GM12878 (cell line): ENCODE data around the gene HIC1. TPM values are rescaled to one million over a fixed set of nuclear protein-coding genes. Genes with fewer than 3 reads are reported as not detected.

Experiments used
- ATAC-seq: fragments of 200-7000 bp; cut with Tn5 transposase; 3 replicates; pipeline ENCODE4 v1.9.1; 2020; ENCODE audit warnings: mild to moderate bottlenecking, moderate library complexity
- BruUV-seq: library from RNA; stranded (reverse); fragments of 400-500 nt; replicated peaks from 2 replicates; lab custom pipeline; 2021; lab: Mats Ljungman, UMichigan
- CTCF ChIA-PET: fragments of 300-600 bp; sonication (Branson Sonifier 250); formaldehyde crosslinking; extraction: SDS; loops from one replicate; lab custom pipeline; 2021; ENCODE audit warnings: inconsistent platforms; lab: Yijun Ruan, JAX
- POLR2A ChIA-PET: fragments of 350-600 bp; formaldehyde crosslinking; extraction: SDS; loops from one replicate; lab custom pipeline; 2021; ENCODE audit warnings: inconsistent platforms; lab: Charles Lee
- RAD21 ChIA-PET: fragments of 300-600 bp; sonication (Branson Sonifier 250); formaldehyde crosslinking; loops from one replicate; lab custom pipeline; 2023; ENCODE audit warnings: antibody characterized with exemption; ENCODE audit not compliant: unreplicated experiment; lab: Charles Lee
- SMC1A ChIA-PET: fragments of 300-600 bp; sonication (Branson Sonifier 250); formaldehyde crosslinking; loops from one replicate; lab custom pipeline; 2023; ENCODE audit not compliant: unreplicated experiment, uncharacterized antibody; lab: Charles Lee
- DNase-seq: peaks from one replicate; pipeline ENCODE4 v3.0.0-alpha.2; 2011; ENCODE audit warnings: low read depth, low spot score
- FAIRE-seq: peaks from 3 replicates; lab custom pipeline; 2011; peaks lifted over from hg19 to GRCh38; lab: Jason Lieb, UNC
- H2AFZ ChIP-seq: 2 replicates; pipeline ENCODE4 v1.6.0; 2011; ENCODE audit warnings: low read depth, low read length, control low read depth; ENCODE audit not compliant: control insufficient read depth
- H3K27ac ChIP-seq: 2 replicates; pipeline ENCODE4 v1.5.1; 2011; ENCODE audit warnings: control low read depth; ENCODE audit not compliant: control insufficient read depth, insufficient read depth
- H3K27me3 ChIP-seq, 2 experiments: replicated peaks in 1 of 2; 2 replicates each; pipeline versions ENCODE4 v1.6.0 to v1.6.1; 2011; ENCODE audit warnings: low read length in 1 of 2; ENCODE audit not compliant: control insufficient read depth in 2 of 2, insufficient read depth in 2 of 2
- H3K36me3 ChIP-seq, 2 experiments: 2 replicates each; pipeline ENCODE4 v1.5.1; 2011; ENCODE audit warnings: low read length in 1 of 2; ENCODE audit not compliant: control insufficient read depth in 2 of 2, insufficient read depth in 2 of 2
- H3K4me1 ChIP-seq: 2 replicates; pipeline ENCODE4 v1.6.1; 2011; ENCODE audit warnings: mild to moderate bottlenecking, low read length, moderate library complexity, mixed read lengths; ENCODE audit not compliant: control insufficient read depth, insufficient read depth
- H3K4me2 ChIP-seq: 2 replicates; pipeline ENCODE4 v1.6.0; 2011; ENCODE audit warnings: control low read depth; ENCODE audit not compliant: control insufficient read depth, insufficient read depth
- H3K4me3 ChIP-seq: fragments of 200-600 bp; sonication (generic); 2 replicates; pipeline ENCODE4 v1.5.1; 2016
- H3K79me2 ChIP-seq: 2 replicates; pipeline ENCODE4 v1.6.0; 2011; ENCODE audit warnings: low read length; ENCODE audit not compliant: control insufficient read depth, insufficient read depth
- H3K9ac ChIP-seq: 2 replicates; pipeline ENCODE4 v1.8.0; 2011; ENCODE audit warnings: low read length, control low read depth, mixed read lengths; ENCODE audit not compliant: control insufficient read depth, insufficient read depth
- H3K9me3 ChIP-seq: replicated peaks from 3 replicates; pipeline ENCODE4 v1.5.1; 2011; ENCODE audit warnings: mild to moderate bottlenecking, low read length; ENCODE audit not compliant: control insufficient read depth, insufficient read depth
- H4K20me1 ChIP-seq: 2 replicates; pipeline ENCODE4 v1.6.0; 2011; ENCODE audit not compliant: control insufficient read depth, insufficient read depth
- E2F4 ChIP-seq: IDR thresholded peaks from 2 replicates; pipeline ENCODE4 v1.6.1; 2012; ENCODE audit warnings: low read depth, low read length, improper control_type of control experiment
- ETV6 ChIP-seq, 2 experiments: fragments of 450-650 bp in 1 of 2; IDR thresholded peaks in 1 of 2; conservative IDR thresholded peaks in 1 of 2; 2 replicates each; pipeline ENCODE4 v1.6.1; 2014; ENCODE audit warnings: antibody characterized with exemption in 1 of 2, borderline replicate concordance in 1 of 2, low read depth in 1 of 2, mild to moderate bottlenecking in 1 of 2, moderate library complexity in 1 of 2
- GABPA ChIP-seq: IDR thresholded peaks from 2 replicates; pipeline ENCODE4 v1.6.1; 2014; ENCODE audit warnings: antibody characterized with exemption, low read depth, mild to moderate bottlenecking, inconsistent platforms
- HDAC6 ChIP-seq: fragments of 200-600 bp; sonication (generic); IDR thresholded peaks from one replicate; pipeline ENCODE4 v1.8.0; 2017; ENCODE audit warnings: antibody characterized with exemption; ENCODE audit not compliant: unreplicated experiment
- NR2C2 ChIP-seq: IDR thresholded peaks from 2 replicates; pipeline ENCODE4 v1.6.1; 2011; ENCODE audit warnings: borderline replicate concordance, low read depth; ENCODE audit not compliant: control insufficient read depth, insufficient read length
- NR2F1 ChIP-seq: fragments of 450-650 bp; conservative IDR thresholded peaks from 2 replicates; pipeline ENCODE4 v1.6.1; 2017; ENCODE audit warnings: mild to moderate bottlenecking
- POLR2A ChIP-seq: IDR thresholded peaks from 2 replicates; pipeline ENCODE4 v1.6.1; 2011; ENCODE audit warnings: low read depth, mild to moderate bottlenecking, low read length
- POU2F2 ChIP-seq: IDR thresholded peaks from 3 replicates; pipeline ENCODE4 v1.6.1; 2011; ENCODE audit warnings: low read depth, mild to moderate bottlenecking, low read length, borderline replicate concordance
- SREBF1 ChIP-seq: IDR thresholded peaks from 2 replicates; pipeline ENCODE4 v1.6.1; 2012; ENCODE audit warnings: mild to moderate bottlenecking, low read length
- SUZ12 ChIP-seq: fragments of 200-600 bp; sonication (generic); IDR thresholded peaks from one replicate; pipeline ENCODE4 v1.6.1; 2018; ENCODE audit warnings: antibody characterized with exemption, mild to moderate bottlenecking; ENCODE audit not compliant: unreplicated experiment
- TAF1 ChIP-seq: IDR thresholded peaks from 2 replicates; pipeline ENCODE4 v1.6.1; 2011; ENCODE audit warnings: mild to moderate bottlenecking, low read depth, low read length, borderline replicate concordance
- YBX1 ChIP-seq: fragments of 450-650 bp; IDR thresholded peaks from 2 replicates; pipeline ENCODE4 v1.6.1; 2016; ENCODE audit warnings: antibody characterized with exemption
- ZBTB33 ChIP-seq: fragments of 450-650 bp; IDR thresholded peaks from 2 replicates; pipeline ENCODE4 v1.6.1; 2017; ENCODE audit warnings: mild to moderate bottlenecking
- ZNF207 ChIP-seq: fragments of 450-650 bp; IDR thresholded peaks from 2 replicates; pipeline ENCODE4 v1.6.1; 2014; ENCODE audit warnings: antibody characterized with exemption, mild to moderate bottlenecking, borderline replicate concordance
- WGBS: methylation state at CpG from one replicate; pipeline ENCODE4 v1.1.6; 2016; ENCODE audit warnings: low lambda C conversion rate; ENCODE audit not compliant: insufficient replicate concordance, insufficient coverage; ENCODE audit errors: missing lambda C conversion rate; 5-methylcytosine and 5-hydroxymethylcytosine counted together
- in situ Hi-C: fragments of 300-500 bp; cut with MboI; formaldehyde crosslinking; loops from 9 replicates; pipeline ENCODE4 v1.14.3; 2018; ENCODE audit warnings: mixed read lengths
- intact Hi-C: fragments of 100-400 bp; cut with micrococcal nuclease; formaldehyde crosslinking; loops from one replicate; pipeline ENCODE4 v1.14.2; 2022; ENCODE audit not compliant: unreplicated experiment
- polyA plus RNA-seq, 11 experiments: library from polyadenylated mRNA; depleted of rRNA in 4 of 11; unstranded in 6 of 11; stranded (reverse) in 5 of 11; fragments of >200 nt; fragmentation: Nextera tagmentation in 4 of 11; fragmentation: Illumina TruSeq in 1 of 11; extraction: Ambion mirVana in 4 of 11; extraction: Trizol in 1 of 11; gene quantifications; 1 replicate in 1 of 11; 2 replicates in 10 of 11; pipeline versions ENCODE4 v1.2.1 to v1.2.3, GENCODE V29; 2011 to 2016; ENCODE audit warnings: inconsistent platforms in 2 of 11, missing spikeins in 2 of 11, low read depth in 1 of 11
- total RNA-seq, 4 experiments: library from RNA; depleted of rRNA in 3 of 4; stranded (reverse); fragments of >200 nt in 3 of 4; fragmentation: Illumina TruSeq in 1 of 4; extraction: Trizol in 1 of 4; gene quantifications; 2 replicates each; pipeline versions ENCODE4 v1.2.1 to v1.2.3, GENCODE V29; 2013 to 2021

HIC1 gene
- total and polyA plus RNA-seq, 10 of the 15 experiments (the other 5 are each of a cell fraction or from before 2014, with no cell fraction given) = 0.11 to 61.1 (median 4.9) TPM

GRCh38 chr17:2095536-2095910, 40.6 kb downstream of the HIC1 start:
- DNase-seq (no peak), FAIRE-seq (no peak), ATAC-seq (no peak)
- in situ Hi-C loops (no loop called here), intact Hi-C loops (no loop called here)
- Histone ChIP-seq H3K27ac (no peak overlapping the region), H3K79me2 (peaks cover 7% of the 10 kb centered on the region), H3K9ac (no peak overlapping the region), H3K4me3 (no peak overlapping the region), H3K36me3 (peaks cover 2% of the 10 kb centered on the region in 2 experiments; a peak in 1 of 4 replicates), H3K4me2 (0 out of 2 replicates have a peak overlapping the region, but pooled peaks have one; percentile 5), H4K20me1 (no peaks in the 10 kb centered on the region), H3K27me3 (no peaks in the 10 kb centered on the region), H3K4me1 (peaks cover 24% of the 10 kb centered on the region), H2AFZ (no peak overlapping the region), H3K9me3 (no peaks in the 10 kb centered on the region)
- WGBS = 96% methylated on average over 10 of the region's 10 CpGs
- ChIA-PET POLR2A (interaction anchor here (1.0 to 2.0 kb wide), 5 partner anchors 9 to 148 kb away, joined by 3 to 7 read pairs (median 4); no protein-coding TSS in a partner anchor), SMC1A (interaction anchor here (0.6 to 4.3 kb wide), 10 partner anchors 31 to 157 kb away, joined by 3 to 39 read pairs (median 4); no protein-coding TSS in a partner anchor), CTCF (interaction anchor here (0.6 to 11.4 kb wide), 11 partner anchors 27 to 187 kb away, joined by 3 to 126 read pairs (median 8); partner anchors contain the start of gene HIC1), RAD21 (interaction anchor here (0.9 to 4.7 kb wide), 10 partner anchors 11 to 165 kb away, joined by 3 to 41 read pairs (median 6); partner anchors contain the start of gene HIC1)
- no TSS peak for BruUV-seq
- no peak for TF ChIP-seq E2F4
- no peak for TF ChIP-seq TAF1
- TF ChIP-seq SUZ12 = no peak
- TF ChIP-seq NR2F1 = no peak
- TF ChIP-seq HDAC6 = no peak
- no peak for TF ChIP-seq YBX1
- TF ChIP-seq ETV6 (conservative IDR thresholded peaks at IDR 0.05 in 1 of 2, IDR thresholded peaks at IDR 0.05 in 1 of 2; ENCODE audit: borderline replicate concordance in 1 of 2, low read depth in 1 of 2) = no peak
- TF ChIP-seq NR2C2 = no peak
- TF ChIP-seq SREBF1 = no peak
- TF ChIP-seq POU2F2 = no peak
- no peak for TF ChIP-seq ZNF207
- no peak for TF ChIP-seq GABPA
- no peak for TF ChIP-seq ZBTB33
- TF ChIP-seq POLR2A = no peak
